MM.1S (cell line): ENCODE data around the gene ZNF263.

Experiments
- CTCF ChIP-seq: fragments of 300-600 bp; sonication (generic); IDR thresholded peaks from 2 replicates; pipeline ENCODE4 v1.5.1; 2016; ENCODE audit warnings: antibody characterized with exemption, low read length, mixed read lengths
- EZH2 ChIP-seq: fragments of 300-600 bp; sonication (generic); optimal IDR thresholded peaks from 2 replicates; pipeline ENCODE3; 2017; ENCODE audit warnings: low read depth, mild to moderate bottlenecking, antibody characterized with exemption, low read length, mixed read lengths

- TF ChIP-seq CTCF (no peak), EZH2 (no peak)
These were observed 1.1 kb upstream of the ZNF263 start for GRCh38 chr16:3282103-3282729.
